H1 (cell line): ENCODE measurements around the gene MICU1. TPM values are rescaled to one million over a fixed set of nuclear protein-coding genes. Genes with fewer than 3 reads are reported as not detected.

Experiments used
- CTCF ChIA-PET: fragments of 300-600 bp; sonication (Branson Sonifier 250); formaldehyde crosslinking; loops from one replicate; lab custom pipeline; 2021; ENCODE audit not compliant: partially characterized antibody; lab: Charles Lee
- POLR2A ChIA-PET: fragments of 300-600 bp; sonication (Branson Sonifier 250); formaldehyde crosslinking; loops from one replicate; lab custom pipeline; 2021; ENCODE audit warnings: inconsistent platforms; ENCODE audit not compliant: partially characterized antibody; lab: Charles Lee
- DNase-seq, 2 experiments: peaks; one replicate each; pipeline versions ENCODE4 v3.0.0 to v3.0.0-alpha.2; 2010 to 2022; ENCODE audit warnings: low spot score in 2 of 2, low read depth in 1 of 2, mixed read lengths in 1 of 2
- FAIRE-seq: peaks from 2 replicates; lab custom pipeline; 2011; peaks lifted over from hg19 to GRCh38; lab: Jason Lieb, UNC
- H2AFZ ChIP-seq: 2 replicates; pipeline ENCODE4 v1.8.1; 2012; ENCODE audit warnings: low read length, inconsistent platforms
- H2AK5ac ChIP-seq: 2 replicates; pipeline ENCODE4 v1.6.1; 2013; ENCODE audit warnings: low read depth, low read length
- H2BK120ac ChIP-seq: replicated peaks from 2 replicates; pipeline ENCODE3; 2013; ENCODE audit warnings: low read depth, low read length, inconsistent platforms
- H2BK12ac ChIP-seq: 2 replicates; pipeline ENCODE4 v1.6.1; 2013; ENCODE audit warnings: low read depth, low read length
- H2BK15ac ChIP-seq: 2 replicates; pipeline ENCODE4 v1.6.1; 2013; ENCODE audit warnings: low read length
- H2BK20ac ChIP-seq: 2 replicates; pipeline ENCODE4 v1.6.1; 2013; ENCODE audit warnings: low read length
- H2BK5ac ChIP-seq: 2 replicates; pipeline ENCODE4 v1.6.1; 2013; ENCODE audit warnings: low read depth, low read length
- H3K14ac ChIP-seq: 2 replicates; pipeline ENCODE4 v1.6.1; 2013; ENCODE audit warnings: inconsistent platforms; ENCODE audit not compliant: insufficient read length
- H3K18ac ChIP-seq: 2 replicates; pipeline ENCODE4 v1.6.1; 2013; ENCODE audit warnings: low read length; ENCODE audit errors: extremely low read depth
- H3K23ac ChIP-seq: 2 replicates; pipeline ENCODE4 v1.6.1; 2013; ENCODE audit warnings: inconsistent platforms; ENCODE audit not compliant: insufficient read length
- H3K23me2 ChIP-seq: 2 replicates; pipeline ENCODE4 v1.6.1; 2013; ENCODE audit warnings: low read depth, low read length
- H3K27ac ChIP-seq: 2 replicates; pipeline ENCODE4 v1.6.1; 2011; ENCODE audit warnings: low read depth, low read length, inconsistent platforms
- H3K27me3 ChIP-seq, 4 experiments: replicated peaks in 1 of 4; 1 replicate in 1 of 4; 2 replicates in 3 of 4; pipeline versions ENCODE4 v1.6.1 to v1.8.1; 2011 to 2013; ENCODE audit warnings: low read length in 3 of 4, mild to moderate bottlenecking in 3 of 4, inconsistent platforms in 2 of 4, mixed read lengths in 2 of 4, moderate library complexity in 1 of 4; ENCODE audit not compliant: control insufficient read depth in 3 of 4, insufficient read depth in 3 of 4; ENCODE audit errors: extremely low read depth in 1 of 4
- H3K36me3 ChIP-seq, 4 experiments: 2 replicates each; pipeline versions ENCODE4 v1.6.1 to v1.8.1; 2011 to 2013; ENCODE audit warnings: mild to moderate bottlenecking in 4 of 4, low read length in 3 of 4, moderate library complexity in 2 of 4, control low read depth in 1 of 4, inconsistent platforms in 1 of 4; ENCODE audit not compliant: insufficient read depth in 4 of 4, control insufficient read depth in 2 of 4
- H3K4ac ChIP-seq: replicated peaks from 2 replicates; pipeline ENCODE3; 2013; ENCODE audit warnings: low read length, low read depth, mixed read lengths, inconsistent platforms; ENCODE audit not compliant: insufficient read length
- H3K4me1 ChIP-seq, 4 experiments: replicated peaks in 1 of 4; 1 replicate in 1 of 4; 2 replicates in 3 of 4; pipeline versions ENCODE4 v1.6.1 to v1.8.1; 2011 to 2013; ENCODE audit warnings: low read length in 3 of 4, inconsistent platforms in 2 of 4, mixed read lengths in 1 of 4; ENCODE audit not compliant: insufficient read depth in 4 of 4, control insufficient read depth in 3 of 4
- H3K4me2 ChIP-seq, 2 experiments: 2 replicates each; pipeline versions ENCODE4 v1.6.1 to v1.8.1; 2011 to 2013; ENCODE audit warnings: low read depth in 2 of 2, low read length in 2 of 2, control low read depth in 1 of 2, inconsistent platforms in 1 of 2, mild to moderate bottlenecking in 1 of 2; ENCODE audit not compliant: insufficient read depth in 1 of 2
- H3K4me3 ChIP-seq, 4 experiments: fragments of 200-600, 300-600 bp in 1 of 4; sonication (generic), shearing (Covaris generic), sonication (Bioruptor Twin) in 1 of 4; 2 replicates each; pipeline versions ENCODE4 v1.5.1 to v1.8.1; 2011 to 2016; ENCODE audit warnings: low read length in 4 of 4, low read depth in 3 of 4, control low read depth in 2 of 4, inconsistent platforms in 2 of 4, mild to moderate bottlenecking in 2 of 4, mixed read lengths in 1 of 4, moderate library complexity in 1 of 4; ENCODE audit not compliant: insufficient read depth in 2 of 4; ENCODE audit errors: extremely low read depth in 1 of 4
- H3K56ac ChIP-seq: replicated peaks from 2 replicates; pipeline ENCODE3; 2013; ENCODE audit warnings: low read depth, mild to moderate bottlenecking, mixed read lengths, low read length, inconsistent platforms; ENCODE audit not compliant: insufficient read length
- H3K79me1 ChIP-seq: 2 replicates; pipeline ENCODE4 v1.6.1; 2013; ENCODE audit warnings: low read depth, low read length, control low read depth
- H3K79me2 ChIP-seq, 2 experiments: 2 replicates each; pipeline versions ENCODE4 v1.6.1 to v1.8.1; 2012 to 2013; ENCODE audit warnings: low read length in 2 of 2, mild to moderate bottlenecking in 2 of 2, inconsistent platforms in 1 of 2; ENCODE audit not compliant: insufficient read depth in 2 of 2, control insufficient read depth in 1 of 2
- H3K9ac ChIP-seq, 4 experiments: replicated peaks in 1 of 4; 1 replicate in 1 of 4; 2 replicates in 3 of 4; pipeline versions ENCODE4 v1.6.1 to v1.8.1; 2011 to 2013; ENCODE audit warnings: low read depth in 3 of 4, low read length in 3 of 4, control low read depth in 2 of 4, mild to moderate bottlenecking in 2 of 4, moderate library complexity in 2 of 4, inconsistent platforms in 1 of 4; ENCODE audit errors: extremely low read depth in 1 of 4
- H3K9me3 ChIP-seq, 2 experiments: 2 replicates each; pipeline versions ENCODE4 v1.6.1 to v1.8.1; 2012 to 2013; ENCODE audit warnings: mild to moderate bottlenecking in 2 of 2, moderate library complexity in 2 of 2, control low read depth in 1 of 2, inconsistent platforms in 1 of 2, low read depth in 1 of 2, low read length in 1 of 2, mixed read lengths in 1 of 2; ENCODE audit not compliant: insufficient read depth in 2 of 2
- H4K20me1 ChIP-seq, 2 experiments: replicated peaks in 1 of 2; 2 replicates each; pipeline versions ENCODE3 to v1.8.1; 2011 to 2013; ENCODE audit warnings: inconsistent platforms in 2 of 2, low read length in 2 of 2, mild to moderate bottlenecking in 1 of 2; ENCODE audit not compliant: insufficient read depth in 2 of 2, control insufficient read depth in 1 of 2
- H4K5ac ChIP-seq: 2 replicates; pipeline ENCODE4 v1.6.1; 2013; ENCODE audit warnings: low read length, low read depth, mixed read lengths, inconsistent platforms; ENCODE audit not compliant: insufficient read length
- H4K8ac ChIP-seq: 2 replicates; pipeline ENCODE4 v1.8.0; 2013; ENCODE audit warnings: mild to moderate bottlenecking, moderate library complexity, low read length, inconsistent platforms; ENCODE audit not compliant: insufficient read depth; ENCODE audit errors: extremely low read depth
- H4K91ac ChIP-seq: replicated peaks from 2 replicates; pipeline ENCODE3; 2013; ENCODE audit warnings: low read length, mixed read lengths, inconsistent platforms; ENCODE audit not compliant: insufficient read length
- ASH2L ChIP-seq: fragments of 200-600, 300-600 bp; sonication (generic); IDR thresholded peaks from one replicate; pipeline ENCODE4 v1.7.1; 2017; ENCODE audit warnings: low read length
- ATF2 ChIP-seq: IDR thresholded peaks from 2 replicates; pipeline ENCODE4 v1.6.1; 2012; ENCODE audit warnings: low read length, inconsistent platforms
- EGR1 ChIP-seq: IDR thresholded peaks from 2 replicates; pipeline ENCODE4 v1.6.1; 2011; ENCODE audit warnings: low read depth, low read length, borderline replicate concordance
- KDM5A ChIP-seq: fragments of 200-600 bp; IDR thresholded peaks from 2 replicates; pipeline ENCODE4 v1.7.1; 2012; ENCODE audit warnings: mild to moderate bottlenecking, low read length, inconsistent platforms, mixed read lengths
- MAX ChIP-seq: IDR thresholded peaks from 2 replicates; pipeline ENCODE4 v1.6.1; 2012; ENCODE audit warnings: inconsistent platforms
- NANOG ChIP-seq: IDR thresholded peaks from 2 replicates; pipeline ENCODE4 v1.6.1; 2011; ENCODE audit warnings: low read length, low read depth, mild to moderate bottlenecking, inconsistent platforms; ENCODE audit not compliant: insufficient read depth, poor library complexity, severe bottlenecking
- PHF8 ChIP-seq: fragments of 200-600 bp; sonication (generic); conservative IDR thresholded peaks from 2 replicates; pipeline ENCODE4 v1.7.1; 2012; ENCODE audit warnings: low read depth, mild to moderate bottlenecking, inconsistent platforms, low read length, moderate library complexity
- POU5F1 ChIP-seq: IDR thresholded peaks from 2 replicates; pipeline ENCODE4 v1.6.1; 2011; ENCODE audit warnings: low read depth, mild to moderate bottlenecking, low read length, moderate library complexity
- RFX5 ChIP-seq: IDR thresholded peaks from 2 replicates; pipeline ENCODE4 v1.6.1; 2011; ENCODE audit warnings: low read depth, low read length, improper control_type of control experiment, borderline replicate concordance
- SIX5 ChIP-seq: IDR thresholded peaks from 2 replicates; pipeline ENCODE4 v1.6.1; 2011; ENCODE audit warnings: mild to moderate bottlenecking, low read depth, low read length
- SRF ChIP-seq: IDR thresholded peaks from 2 replicates; pipeline ENCODE4 v1.6.1; 2011; ENCODE audit warnings: mild to moderate bottlenecking, low read depth, low read length, moderate library complexity
- TAF7 ChIP-seq: optimal IDR thresholded peaks from 2 replicates; pipeline ENCODE3; 2011; ENCODE audit warnings: low read depth, mild to moderate bottlenecking, inconsistent platforms, low read length, moderate library complexity, borderline replicate concordance
- WGBS, 2 experiments: shearing (Covaris generic) in 1 of 2; methylation state at CpG; one replicate each; pipeline versions ENCODE4 v1.1.6 to v1.1.7; 2013 to 2015; ENCODE audit warnings: low lambda C conversion rate in 2 of 2, mixed read lengths in 2 of 2, inconsistent platforms in 1 of 2, low coverage in 1 of 2, missing lambda C conversion rate in 1 of 2; ENCODE audit not compliant: insufficient replicate concordance in 2 of 2, insufficient coverage in 1 of 2, insufficient read length in 1 of 2; ENCODE audit errors: extremely low coverage in 1 of 2, missing lambda C conversion rate in 1 of 2; 5-methylcytosine and 5-hydroxymethylcytosine counted together
- polyA plus RNA-seq, 7 experiments: library from polyadenylated mRNA; depleted of rRNA in 3 of 7; stranded (reverse) in 5 of 7; unstranded in 2 of 7; fragments of >200 nt in 5 of 7; fragments of 200-250 nt in 2 of 7; gene quantifications; 1 replicate in 5 of 7; 2 replicates in 1 of 7; 4 replicates in 1 of 7; pipeline versions ENCODE4 v1.2.1 to v1.2.3, GENCODE V29; 2011 to 2013; ENCODE audit warnings: missing spikeins in 2 of 7, mixed read lengths in 2 of 7
- total RNA-seq: library from RNA; stranded (reverse); fragmentation: NEBNext Ultra II Directional; extraction: Animal tissue kit (Norgen Biotek cat#: 25700); gene quantifications from 2 replicates; pipeline ENCODE4 v1.2.1, GENCODE V29; 2021

MICU1 gene
- total and polyA plus RNA-seq, 2 of the 8 experiments (the other 6 are each of a cell fraction or from before 2014, with no cell fraction given), result 18.0 to 36.7 TPM

GRCh38 chr10:72337722-72338121 lies 288.2 kb downstream of the MICU1 start:
- Histone ChIP-seq H3K4me2 (no peak overlapping the region), H3K4ac (no peak overlapping the region), H2AK5ac (no peak overlapping the region), H2BK15ac (no peak overlapping the region), H4K5ac (no peak overlapping the region), H3K36me3 (peaks cover 7 to 15% (median 11%) of the 10 kb centered on the region in 4 experiments; a peak in 6 of 8 replicates), H3K27me3 (no peaks in the 10 kb centered on the region), H3K27ac (no peak overlapping the region), H3K14ac (no peak overlapping the region), H3K4me3 (no peak overlapping the region), H3K23me2 (no peaks in the 10 kb centered on the region), H3K4me1 (peaks cover 0 to 19% (median 9%) of the 10 kb centered on the region in 4 experiments; a peak in 6 of 7 replicates), H2BK120ac (no peak overlapping the region), H2BK12ac (no peak overlapping the region), H3K18ac (no peak overlapping the region), H3K79me2 (no peaks in the 10 kb centered on the region), H3K56ac (no peak overlapping the region), H3K9me3 (no peaks in the 10 kb centered on the region), H3K79me1 (no peaks in the 10 kb centered on the region), H3K9ac (no peak overlapping the region), H4K20me1 (no peaks in the 10 kb centered on the region), H2BK20ac (no peak overlapping the region), H2AFZ (no peak overlapping the region), H4K91ac (no peak overlapping the region), H4K8ac (no peak overlapping the region), H2BK5ac (no peak overlapping the region), H3K23ac (no peak overlapping the region)
- POLR2A ChIA-PET, result interaction anchor here (1.0 to 39.2 kb wide), 3 partner anchors 18 to 250 kb away, joined by 3 to 895 read pairs (median 10); partner anchors contain the start of genes DDIT4 and SPOCK2
- 96% methylated on average over 9 of the region's 9 CpGs; no CpG with 5 or more reads in 1 of the 2 experiments for WGBS, 2 experiments
- no peak for DNase-seq
- no peak for FAIRE-seq
- CTCF ChIA-PET, result interaction anchor here (0.6 to 4.5 kb wide), 38 partner anchors 9 to 520 kb away, joined by 3 to 25 read pairs (median 3); partner anchors contain the start of genes DDIT4 and DNAJB12
- TF ChIP-seq RFX5 (no peak), SRF (no peak), NANOG (no peak), KDM5A (no peak), SIX5 (no peak), POU5F1 (no peak), TAF7 (no peak), ATF2 (no peak), EGR1 (no peak), ASH2L (no peak), PHF8 (no peak), MAX (no peak)
